Measurements from ENCODE around the gene CFDP1.

The CFDP1 gene

DNA sequence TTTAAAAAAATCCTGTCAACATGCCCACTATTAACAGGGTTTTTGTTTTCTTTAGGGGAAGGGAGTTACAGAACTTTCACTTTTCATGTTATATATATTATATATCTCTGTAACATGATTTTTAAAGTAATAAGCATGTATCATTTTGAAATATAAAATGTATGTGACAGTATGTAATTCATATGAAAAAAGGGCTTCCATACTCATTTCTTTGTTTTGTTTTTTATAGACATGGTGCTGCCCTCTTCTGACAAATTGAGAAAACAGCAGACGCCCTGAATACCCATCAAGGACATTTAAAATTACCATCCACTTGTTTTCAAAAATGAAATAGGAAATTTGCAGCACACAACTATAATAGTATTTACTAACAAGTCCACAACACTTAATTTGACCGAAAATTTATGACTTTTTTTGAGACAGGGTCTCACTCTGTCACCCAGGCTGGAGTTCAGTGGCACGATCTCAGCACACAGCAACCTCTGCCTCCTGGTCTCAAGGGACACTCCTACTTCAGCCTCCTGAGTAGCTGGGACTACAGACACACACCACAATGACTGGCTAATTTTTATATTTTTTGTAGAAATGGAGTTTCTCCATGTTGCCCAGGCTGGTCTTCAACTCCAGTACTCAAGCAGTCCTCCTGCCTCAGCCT lies 30.4 kb downstream of the CFDP1 start:
- DNase-seq: no peak

DNA sequence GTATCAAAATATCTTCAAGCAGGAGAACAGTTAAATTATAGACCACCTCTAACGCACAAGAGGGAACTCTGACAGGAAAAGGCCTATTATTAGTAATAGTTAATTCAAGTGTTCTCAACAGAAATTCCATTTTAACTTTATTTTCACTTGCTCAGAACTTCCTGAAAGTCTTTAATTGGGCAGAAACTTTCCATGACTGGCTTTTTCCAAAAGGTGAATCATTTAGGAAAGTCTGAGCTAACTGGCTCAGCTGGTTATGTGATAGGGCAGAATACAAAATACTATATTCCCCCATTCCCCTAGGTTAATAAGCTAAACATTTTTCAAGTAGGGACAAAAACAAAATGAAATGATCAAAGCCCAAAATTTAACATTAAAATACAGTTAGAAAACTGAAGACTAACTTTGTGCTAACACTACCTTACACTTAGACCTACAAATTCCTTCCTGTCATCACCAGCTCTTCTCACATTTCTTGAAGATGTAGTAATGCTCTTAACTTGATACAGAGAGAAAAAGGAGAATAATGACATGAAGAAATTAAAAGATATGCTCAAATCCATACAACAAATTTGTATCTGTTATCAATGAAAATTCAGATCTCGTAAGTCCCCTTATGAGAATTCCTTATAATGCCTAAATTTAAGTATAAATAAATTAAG lies 31.0 kb downstream of the CFDP1 start:
- no peak for DNase-seq

DNA sequence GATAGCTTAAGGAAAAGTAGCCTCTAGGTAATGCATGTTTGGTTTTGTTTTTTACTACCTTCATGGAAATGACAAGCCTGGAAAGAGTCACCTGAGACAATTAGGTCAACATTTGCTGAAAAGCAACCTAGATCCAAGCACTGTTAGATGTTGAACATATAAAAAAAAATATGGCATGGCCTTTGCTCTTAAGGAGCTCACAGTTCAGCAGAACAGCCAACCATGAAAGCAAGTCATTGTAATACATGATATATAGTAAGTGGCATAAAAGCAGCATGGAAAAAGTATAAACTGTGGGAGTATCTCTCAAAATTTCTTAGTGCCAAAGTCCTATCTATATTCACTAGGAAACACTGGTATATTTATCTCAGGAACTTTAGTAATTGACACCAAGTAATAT lies 31.6 kb downstream of the CFDP1 start:
- no peak for DNase-seq

DNA sequence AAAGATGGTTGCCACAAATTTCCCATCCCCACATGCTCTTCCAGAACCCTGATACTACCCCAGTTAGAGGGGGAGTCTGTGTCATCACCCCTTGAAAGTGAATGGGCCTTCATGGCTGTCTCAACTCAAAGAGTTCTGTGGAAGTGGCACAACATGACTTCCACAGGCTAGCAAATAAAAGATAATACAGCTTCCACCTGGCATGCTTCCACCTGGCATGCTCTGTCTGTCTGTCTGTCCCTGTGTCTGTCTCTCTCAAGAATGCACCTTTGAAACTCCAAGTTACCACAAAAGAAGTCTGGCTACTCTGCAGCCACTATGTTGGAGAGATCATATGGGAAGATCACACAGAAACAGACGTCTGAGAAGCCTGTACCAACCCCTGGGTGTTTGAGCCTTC lies 35.0 kb downstream of the CFDP1 start:
- DNase-seq: no peak

DNA sequence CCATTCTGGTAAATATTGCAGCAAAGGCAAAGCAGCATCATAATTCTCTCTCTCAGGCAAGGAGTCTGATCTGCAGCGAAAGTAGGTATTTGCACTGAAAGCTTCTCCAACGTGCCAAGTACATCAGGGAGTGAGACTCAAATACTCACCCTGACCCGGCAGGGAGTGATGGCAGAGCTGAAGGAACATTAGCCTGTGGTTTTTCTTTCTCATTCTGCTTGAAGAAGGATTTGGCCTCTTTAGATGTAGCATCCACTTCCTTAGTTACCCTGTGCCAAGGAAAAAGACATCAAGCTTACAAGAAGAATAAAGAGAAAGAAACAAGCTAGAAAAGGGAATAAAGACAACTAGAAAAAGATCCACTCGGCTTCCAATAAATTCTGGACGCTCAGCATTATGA lies 38.4 kb downstream of the CFDP1 start:
- no peak for DNase-seq

DNA sequence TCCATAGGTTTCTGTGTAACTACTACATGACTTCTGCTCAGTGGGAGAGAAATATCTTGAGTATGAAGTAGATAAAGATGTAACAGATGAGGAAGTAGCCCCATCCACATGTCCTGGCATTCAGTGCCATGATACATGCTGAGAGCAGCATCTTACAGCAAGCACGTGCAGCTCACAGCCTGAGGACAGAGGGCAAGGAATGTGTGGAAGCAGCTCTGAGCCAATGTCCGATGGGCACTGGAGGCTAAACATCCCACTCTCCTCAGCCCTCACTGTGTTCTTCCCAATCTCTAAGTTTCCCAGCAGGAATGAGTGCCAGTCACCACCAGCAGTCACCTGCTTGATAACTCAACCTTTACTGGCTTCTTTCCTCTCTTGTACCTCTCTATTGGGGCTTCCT lies 40.4 kb downstream of the CFDP1 start:
- DNase-seq: no peak

DNA sequence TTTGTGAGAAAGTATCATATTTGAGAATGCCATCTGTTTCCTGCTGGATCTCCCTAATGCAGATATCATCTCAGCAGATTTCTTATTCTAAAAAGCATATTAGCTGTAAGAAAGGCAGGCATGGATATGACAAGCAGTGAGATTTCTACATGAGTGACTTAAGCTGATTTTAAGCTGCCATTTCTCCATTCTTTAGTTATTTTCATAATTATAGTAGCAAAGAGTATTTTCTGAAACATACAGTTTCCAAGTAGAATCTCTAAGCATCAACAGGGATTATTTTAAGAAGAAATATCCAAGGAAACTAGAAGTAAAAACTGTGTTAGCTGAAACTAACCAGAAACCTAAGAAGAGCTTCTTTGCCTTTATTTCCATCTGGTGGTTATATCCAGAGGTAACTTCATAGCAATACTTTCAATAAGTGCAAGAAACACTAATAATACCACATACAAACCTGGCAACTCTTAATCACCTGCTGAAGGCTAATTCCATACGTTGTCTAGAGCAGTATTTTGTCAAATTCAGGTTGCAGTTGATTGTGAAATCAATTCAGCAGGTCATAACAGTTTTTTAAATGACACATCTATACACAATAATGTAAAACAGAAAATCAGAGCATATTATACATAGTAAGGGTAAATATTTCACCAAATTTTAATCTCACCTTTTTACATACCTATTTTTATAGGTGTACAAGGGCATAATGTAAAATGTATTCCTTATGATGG lies 42.2 kb downstream of the CFDP1 start:
- DNase-seq: no peak

DNA sequence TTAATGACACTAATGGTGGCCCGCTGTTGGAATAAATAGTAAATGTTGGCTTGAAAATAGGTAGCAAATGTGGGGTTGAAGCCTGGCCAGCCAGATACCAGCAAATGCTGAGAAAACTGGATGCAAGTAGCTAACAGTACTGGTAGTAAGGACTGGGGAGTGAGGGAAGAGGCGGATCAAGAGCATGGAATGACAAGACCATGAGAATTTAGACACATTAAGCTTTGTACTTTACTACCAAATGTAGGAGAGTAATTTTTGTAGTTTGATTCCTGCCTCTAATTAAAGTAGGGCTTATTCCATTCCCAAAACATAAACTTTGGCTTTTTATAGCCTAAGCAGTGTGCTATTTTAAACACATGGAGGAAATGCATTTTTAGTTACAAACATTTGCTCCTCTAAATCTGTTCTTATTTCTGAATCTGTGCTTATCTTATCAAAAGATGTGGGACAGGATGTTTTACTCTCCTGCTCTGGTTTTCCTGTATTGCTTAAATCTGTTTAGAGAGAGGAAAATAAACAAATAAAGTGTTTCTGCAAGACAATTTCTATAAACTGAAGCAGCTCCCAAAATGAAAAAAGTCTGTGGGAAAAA lies 44.1 kb downstream of the CFDP1 start:
- no peak for DNase-seq

DNA sequence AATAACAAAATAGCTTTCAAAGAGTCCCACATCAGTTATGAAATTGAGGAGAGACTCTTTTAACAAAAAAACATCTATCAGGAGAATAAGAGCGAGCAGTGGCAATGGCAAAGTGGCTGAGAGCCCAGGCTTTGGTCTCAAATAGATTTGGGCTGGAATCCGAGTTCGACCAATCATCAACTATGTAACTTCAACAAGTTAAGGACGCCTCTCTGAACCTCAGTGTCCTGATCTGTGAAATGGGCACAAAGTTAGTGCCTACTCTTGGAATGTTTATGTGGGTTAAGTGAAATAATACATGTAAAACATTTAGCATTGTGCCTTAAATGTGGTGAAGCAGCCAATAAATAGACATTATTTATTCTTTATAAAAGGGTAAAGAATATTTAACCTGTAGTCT lies 45.4 kb downstream of the CFDP1 start:
- DNase-seq: no peak

DNA sequence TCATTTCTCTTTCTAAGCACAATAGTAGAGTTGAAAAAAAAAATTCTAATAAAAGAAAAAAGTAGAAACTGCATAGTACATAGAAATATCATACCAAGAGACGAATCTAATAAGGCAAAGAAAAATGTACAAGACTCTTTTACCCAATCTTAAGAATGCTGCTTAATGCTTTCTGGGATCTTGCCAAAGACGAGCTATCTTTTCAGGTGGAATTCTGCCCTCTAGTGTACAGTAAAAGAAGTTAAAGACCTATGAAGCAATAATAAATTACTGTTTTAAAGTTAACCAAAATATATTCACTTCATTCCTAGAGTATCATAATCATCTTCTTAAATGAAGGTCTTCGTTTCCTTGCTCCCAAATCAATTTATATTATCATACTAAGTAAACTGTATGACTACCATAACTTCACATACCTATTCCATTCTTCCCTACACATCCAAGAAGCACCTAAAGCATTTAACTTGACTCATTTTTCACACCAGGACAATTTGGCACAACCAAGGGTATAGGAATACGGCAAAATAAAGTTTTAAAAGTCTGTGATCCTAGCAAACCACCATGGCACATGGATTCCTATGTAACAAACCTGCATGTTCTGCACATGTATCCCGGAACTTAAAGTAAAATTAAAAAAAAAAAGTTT lies 47.7 kb downstream of the CFDP1 start:
- DNase-seq: peak in 1 of 2 donors; percentile 69

DNA sequence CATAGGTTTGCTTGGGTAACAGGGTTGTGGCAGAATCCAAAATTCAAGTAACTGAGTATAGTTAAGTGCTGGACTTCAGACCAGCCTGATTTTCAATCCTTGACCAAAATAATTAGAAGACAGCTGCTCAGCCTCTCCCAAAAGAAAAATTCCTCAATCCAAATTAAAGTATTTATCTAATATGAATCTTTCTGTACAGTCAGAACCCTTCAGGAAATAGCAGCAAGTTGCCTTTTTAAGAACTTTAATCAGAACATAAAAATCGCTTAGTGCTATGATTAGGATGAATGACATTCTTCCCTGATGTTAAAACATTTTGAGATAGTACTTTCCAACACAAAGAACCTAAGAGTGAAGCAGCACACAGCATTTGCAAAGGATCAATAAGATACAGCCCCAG lies 50.2 kb downstream of the CFDP1 start:
- DNase-seq: no peak

DNA sequence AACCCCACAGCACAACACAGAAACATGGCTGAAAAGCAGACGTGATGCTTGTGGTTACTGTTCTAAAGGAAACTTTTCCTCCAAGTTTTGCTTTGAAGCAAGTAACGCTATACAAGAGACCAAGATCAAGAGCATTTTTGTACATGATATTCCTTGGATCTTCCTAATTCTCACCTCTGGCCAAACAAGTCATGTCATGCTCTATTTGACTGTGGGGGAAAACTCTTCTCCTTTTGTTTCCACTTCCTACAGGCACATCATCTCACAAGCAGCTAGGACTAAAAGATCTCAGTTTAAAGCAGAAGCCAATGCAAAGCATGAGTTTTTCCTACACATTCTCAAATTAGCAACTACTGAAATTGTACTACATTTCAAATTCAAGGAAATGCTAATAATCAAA lies 50.7 kb downstream of the CFDP1 start:
- no peak for DNase-seq

DNA sequence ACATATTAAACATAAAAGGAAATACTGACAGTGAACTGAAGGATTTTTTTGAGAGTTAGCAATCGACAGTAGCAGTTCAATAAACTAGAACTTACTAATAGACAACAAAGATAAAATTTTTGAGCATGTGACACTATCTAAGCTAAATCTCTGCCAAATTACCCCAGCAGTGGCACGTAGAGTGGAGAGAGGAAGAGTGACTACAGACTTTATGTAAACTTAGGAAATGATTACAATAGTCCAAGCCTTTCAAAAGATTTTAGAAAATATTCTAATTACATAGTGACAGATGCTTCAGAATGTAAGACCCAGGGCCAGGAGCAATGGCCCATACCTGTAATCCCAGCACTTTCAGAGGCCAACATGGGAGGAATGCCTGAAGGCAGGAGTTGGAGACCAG lies 52.4 kb downstream of the CFDP1 start:
- DNase-seq: no peak

DNA sequence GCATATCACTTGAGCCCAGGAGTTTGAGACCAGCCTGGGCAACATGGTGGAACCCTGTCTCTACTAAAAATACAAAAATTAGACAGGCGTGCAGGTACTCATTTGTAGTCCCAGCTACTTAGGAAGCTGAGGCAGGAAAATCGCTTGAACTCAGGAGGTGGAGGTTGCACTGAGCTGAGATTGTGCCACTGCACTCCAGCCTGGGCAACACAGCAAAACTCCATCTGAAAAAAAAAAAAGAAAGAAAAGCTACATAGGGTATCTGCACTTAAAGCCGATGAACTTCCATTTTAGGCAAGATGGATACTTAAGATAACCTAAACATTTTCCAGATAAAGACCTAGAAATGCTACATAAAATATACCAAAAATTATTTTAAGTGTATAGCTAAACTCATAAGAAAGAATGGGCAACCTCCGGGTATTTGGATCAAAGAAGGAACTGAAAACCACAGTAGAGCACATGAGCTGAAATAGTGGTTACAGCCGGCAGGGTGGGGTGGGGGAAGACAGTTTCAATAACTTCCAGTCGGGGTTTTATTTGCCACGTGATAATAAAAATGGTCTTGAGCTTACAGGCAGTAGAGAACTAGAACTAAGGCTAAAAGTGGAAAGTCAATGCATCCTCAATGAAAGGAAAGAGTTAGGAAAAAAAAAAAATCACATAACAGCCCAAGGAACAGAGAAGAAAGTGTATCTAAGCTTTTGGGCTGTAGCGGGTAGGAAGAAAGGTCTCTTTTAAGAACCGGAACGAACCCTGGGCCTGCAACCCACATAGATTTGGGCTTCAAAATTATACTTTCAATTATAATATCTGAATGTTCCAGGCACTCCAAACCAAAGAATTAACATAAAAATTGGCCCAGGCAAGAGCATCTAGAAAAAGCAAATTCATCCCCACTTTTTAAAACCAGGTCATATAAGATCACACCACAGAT lies 53.1 kb downstream of the CFDP1 start:
- DNase-seq: peak in 1 of 2 donors; percentile 43

DNA sequence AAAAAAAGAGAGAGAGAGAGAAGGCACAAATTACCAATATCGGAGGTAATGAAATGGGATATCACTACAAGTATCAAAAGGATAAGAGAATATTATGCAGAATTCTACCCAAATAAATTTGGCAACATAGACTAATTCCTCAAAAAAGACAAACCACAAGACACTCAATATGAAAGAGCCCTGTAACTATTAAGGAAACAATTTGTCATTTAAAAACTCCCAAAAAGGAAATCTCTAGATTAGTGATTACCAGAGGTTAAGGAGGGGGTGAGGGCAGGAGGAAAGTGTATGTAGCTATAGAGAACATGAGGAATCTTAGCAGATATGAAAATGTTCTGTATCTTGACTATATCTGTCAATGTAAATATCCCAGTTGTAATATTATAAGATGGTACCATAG lies 54.0 kb downstream of the CFDP1 start:
- no peak for DNase-seq

DNA sequence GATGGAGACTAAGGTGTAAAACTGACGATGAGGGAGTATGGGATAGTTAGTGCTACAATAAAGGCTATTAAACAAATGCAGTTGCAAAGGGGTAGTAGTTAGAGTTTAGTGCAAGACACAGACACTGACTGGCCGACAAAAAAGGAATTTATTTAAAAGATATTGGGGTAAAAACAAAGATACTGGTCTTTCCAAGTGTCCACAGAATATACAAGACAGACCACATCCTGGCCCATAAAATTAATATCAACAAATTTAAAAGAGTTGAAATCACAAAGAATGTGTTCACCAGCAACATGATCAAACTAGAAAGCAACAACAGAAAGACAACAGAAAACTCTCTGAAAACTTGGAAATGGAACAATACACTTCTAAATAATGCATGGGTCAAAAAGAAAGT lies 54.7 kb downstream of the CFDP1 start:
- no peak for DNase-seq

DNA sequence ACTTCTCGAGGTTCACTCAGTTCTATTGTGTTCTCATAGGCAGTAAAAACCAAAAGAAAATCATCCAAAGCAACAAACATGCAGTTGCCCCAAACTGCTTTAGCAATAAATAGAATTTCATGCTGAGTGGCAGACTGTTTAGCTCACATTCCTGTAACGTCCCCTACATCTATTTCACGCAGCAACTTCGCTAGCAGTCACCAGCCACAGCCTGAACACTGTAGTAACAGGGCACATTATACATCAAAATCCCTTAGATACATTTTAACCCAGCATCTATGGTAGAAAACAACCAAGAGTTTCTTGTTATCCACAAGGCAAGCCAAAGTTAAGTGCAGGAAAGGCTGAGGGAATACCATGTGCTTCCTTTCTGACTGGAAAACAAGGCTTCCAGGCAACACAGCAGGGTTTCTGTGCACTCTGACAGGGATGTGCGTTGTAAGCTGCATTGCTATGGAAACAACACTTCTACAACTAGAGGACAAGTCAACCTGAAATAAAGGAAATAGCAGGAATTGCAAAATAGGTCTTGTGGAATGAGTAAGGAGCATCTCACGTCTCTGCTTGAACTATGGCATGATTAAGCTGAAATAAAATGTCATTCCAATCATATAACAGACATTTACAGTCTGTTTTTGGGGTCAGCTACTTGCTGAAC lies 55.4 kb downstream of the CFDP1 start:
- no peak for DNase-seq

DNA sequence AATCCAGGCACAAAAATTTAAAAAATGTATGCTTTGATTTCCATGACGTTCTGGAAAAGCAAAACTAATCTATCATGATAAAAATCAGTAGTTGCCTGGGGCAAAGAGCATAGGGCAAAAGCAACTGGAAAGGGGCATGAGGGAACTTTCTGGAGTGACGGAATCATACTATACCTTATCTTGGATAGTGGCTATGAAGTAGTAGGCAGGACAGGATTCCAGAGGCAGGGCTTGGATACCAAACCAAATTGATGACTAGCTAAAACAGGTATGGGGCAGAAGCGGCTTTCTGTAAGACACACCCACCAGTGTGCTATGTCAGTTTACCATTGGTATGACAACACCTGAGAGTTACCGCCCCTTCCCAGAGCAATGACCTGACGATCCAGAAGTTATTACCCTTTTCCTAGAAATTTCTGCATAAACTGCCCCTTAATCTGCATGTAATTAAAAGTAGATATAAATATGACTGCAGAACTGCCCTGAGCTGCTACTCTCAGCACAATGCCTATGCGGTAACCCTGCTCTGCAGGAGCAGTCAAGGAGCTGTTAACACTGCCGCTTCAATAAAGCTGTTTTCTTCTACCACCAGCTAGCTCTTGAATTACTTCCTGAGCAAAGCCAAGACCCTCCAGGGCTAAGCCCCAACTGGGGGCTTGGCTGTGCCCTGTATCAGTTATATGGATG lies 56.7 kb downstream of the CFDP1 start:
- DNase-seq: no peak

DNA sequence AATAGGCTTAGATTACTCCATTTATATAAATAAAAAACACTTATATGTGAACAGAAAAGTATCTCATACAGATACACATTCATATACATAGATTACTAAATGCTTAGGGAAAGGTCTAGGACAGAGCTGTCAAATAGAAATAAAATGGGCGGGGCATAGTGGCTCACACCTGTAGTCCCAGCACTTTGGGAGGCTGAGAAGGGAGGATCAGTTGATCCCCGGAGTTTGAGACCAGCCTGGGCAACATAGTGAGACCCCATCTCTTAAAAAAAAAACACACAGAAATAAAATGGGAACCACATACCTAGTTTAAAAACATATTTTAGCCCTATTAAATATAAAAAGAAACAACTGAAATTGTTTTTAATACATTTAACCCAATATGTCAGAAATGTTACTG lies 58.9 kb downstream of the CFDP1 start:
- DNase-seq: no peak

DNA sequence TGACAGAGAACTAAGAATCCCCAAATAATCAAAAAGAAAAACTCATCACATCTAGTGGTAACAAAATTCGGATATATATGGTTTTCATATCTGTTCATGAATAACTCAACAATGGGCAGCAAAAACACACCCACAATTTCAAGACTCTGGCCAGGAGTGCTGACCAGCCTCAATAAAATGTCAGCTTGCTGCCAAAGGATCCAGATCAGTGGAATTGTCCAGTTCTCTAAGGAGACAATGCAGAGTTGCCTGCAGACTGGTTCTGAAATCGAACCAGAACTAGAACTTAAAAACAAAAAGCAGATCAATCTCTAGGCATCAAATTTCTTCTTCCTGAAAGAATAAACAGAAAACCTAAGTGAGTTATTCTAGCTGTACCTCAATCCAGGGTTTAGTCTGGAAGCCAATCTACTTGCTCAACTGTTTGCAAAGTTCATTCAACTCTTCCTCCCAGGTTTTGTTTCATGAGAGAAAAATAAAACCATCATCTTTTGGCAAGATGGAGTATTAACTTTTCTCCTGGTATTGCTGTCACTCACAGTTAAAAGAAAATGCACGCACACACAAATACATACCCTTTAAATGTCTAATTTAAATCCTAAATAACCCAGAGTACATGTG lies 61.0 kb downstream of the CFDP1 start:
- no peak for DNase-seq

DNA sequence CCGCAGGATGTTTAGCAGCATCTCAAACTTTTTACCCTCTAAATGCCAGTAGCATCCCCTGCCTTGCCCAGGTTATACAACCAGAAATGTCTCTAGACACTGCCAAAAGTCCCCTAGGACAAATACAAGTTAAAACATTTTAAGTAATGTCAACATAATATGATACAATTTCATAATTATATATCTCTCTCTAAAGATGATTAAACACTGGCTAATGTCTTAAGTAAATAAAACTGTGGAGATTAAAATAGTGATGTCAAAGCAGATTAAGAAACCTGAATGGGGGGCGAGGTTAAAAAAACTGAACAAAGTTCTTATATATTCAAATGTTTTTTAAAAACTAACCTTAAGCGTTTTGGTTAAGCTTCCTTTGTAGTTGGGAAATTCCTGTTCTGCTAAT lies 62.1 kb downstream of the CFDP1 start:
- DNase-seq: no peak
